Gastroesophageal sphincter (tissue), 3 donors: ENCODE results near the gene LMOD3.

Experiments used
- CTCF ChIP-seq, 4 experiments: fragments of 200-600 bp in 2 of 4; fragments of 450-650 bp in 2 of 4; sonication (generic) in 1 of 4; IDR thresholded peaks; one replicate each; pipeline ENCODE4 v1.5.1; 2017 to 2019; ENCODE audit warnings: antibody characterized with exemption in 4 of 4, mild to moderate bottlenecking in 2 of 4, moderate library complexity in 2 of 4
- EP300 ChIP-seq: sonication (generic); formaldehyde crosslinking; IDR thresholded peaks from one replicate; pipeline ENCODE4 v1.6.1; 2017; ENCODE audit warnings: antibody characterized with exemption, mild to moderate bottlenecking
- POLR2A ChIP-seq, 2 donors: fragments of 450-650 bp; IDR thresholded peaks; one replicate each; pipeline ENCODE4 v1.6.1; 2017; ENCODE audit warnings: antibody characterized with exemption in 2 of 2, mild to moderate bottlenecking in 2 of 2, moderate library complexity in 1 of 2
- POLR2AphosphoS5 ChIP-seq: sonication (generic); formaldehyde crosslinking; IDR thresholded peaks from one replicate; pipeline ENCODE4 v1.6.1; 2017; ENCODE audit warnings: antibody characterized with exemption

DNA sequence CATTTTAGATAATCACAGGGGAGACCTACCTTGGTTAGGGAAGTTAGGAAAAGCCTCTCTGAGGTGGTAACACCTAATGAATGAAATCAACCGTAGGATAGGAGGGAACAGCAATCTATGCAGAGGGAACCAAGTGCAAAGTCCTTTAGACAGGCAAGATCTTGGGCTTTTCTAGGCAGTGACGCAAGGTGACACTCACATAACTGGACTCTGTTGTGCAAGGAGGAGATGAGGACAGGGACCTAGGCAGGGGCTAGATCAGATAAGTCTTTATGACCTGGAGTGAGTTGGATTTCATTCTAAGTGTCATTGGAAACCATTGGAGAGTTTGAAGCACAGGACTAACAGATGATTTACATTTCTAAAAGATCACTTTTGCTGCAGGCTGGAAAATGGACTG, 4.6 kb upstream of the LMOD3 start:
- TF ChIP-seq CTCF (IDR thresholded peaks at IDR 0.05): no peak
- no peak for TF ChIP-seq POLR2A (IDR thresholded peaks at IDR 0.05)
- TF ChIP-seq POLR2AphosphoS5: no peak
- TF ChIP-seq EP300: no peak
